Measurements from ENCODE around the gene BID. TPM values are rescaled to one million over a fixed set of nuclear protein-coding genes. Genes with fewer than 3 reads are reported as not detected.
"Not testable (repeated sequence)": the region's sequence is repeated elsewhere in the genome, so short reads cannot be mapped to it uniquely, and the experiment has no call there.

Gene BID
- total RNA-seq, 1 donor from 2014 or later = 10.4 TPM

GRCh38 chr22:17772249-17772957, 1.9 kb downstream of the BID start:
- H3K4me1 ChIP-seq (ENCODE audit: control insufficient read depth in 3 of 3, insufficient read depth in 3 of 3, low read length in 3 of 3) = peaks cover 14 to 38% (median 31%) of the 10 kb centered on the region in 3 donors
- peaks cover 0 to 8% (median 0%) of the 10 kb centered on the region in 3 donors for H3K27me3 ChIP-seq (ENCODE audit: control insufficient read depth in 3 of 3, insufficient read depth in 3 of 3, low read length in 3 of 3)
- H3K36me3 ChIP-seq (ENCODE audit: control insufficient read depth in 3 of 3, insufficient read depth in 3 of 3, low read length in 3 of 3) = no peaks in the 10 kb centered on the region
- H3K9me3 ChIP-seq (ENCODE audit: control insufficient read depth in 3 of 3, low read length in 3 of 3) = no peaks in the 10 kb centered on the region
- no peak overlapping the region for H3K27ac ChIP-seq (ENCODE audit: low read depth, low read length)
- peak overlapping the region in 1 of 3 donors; percentile 16 for H3K9ac ChIP-seq (ENCODE audit: low read depth in 1 of 3, low read length in 3 of 3)
- H3K4me3 ChIP-seq (ENCODE audit: low read length in 3 of 3) = peak overlapping the region in 1 of 3 donors; percentile 63

GRCh38 chr22:17770180-17771077, 3.8 kb downstream of the BID start:
- no peak overlapping the region for H3K27ac ChIP-seq (ENCODE audit: low read depth, low read length)
- peaks cover 0 to 8% (median 0%) of the 10 kb centered on the region in 3 donors for H3K27me3 ChIP-seq (ENCODE audit: control insufficient read depth in 3 of 3, insufficient read depth in 3 of 3, low read length in 3 of 3)
- H3K4me3 ChIP-seq (ENCODE audit: low read length in 3 of 3) = no peak overlapping the region
- H3K9me3 ChIP-seq (ENCODE audit: control insufficient read depth in 3 of 3, low read length in 3 of 3) = no peaks in the 10 kb centered on the region
- no peak overlapping the region for H3K9ac ChIP-seq (ENCODE audit: low read depth in 1 of 3, low read length in 3 of 3)
- no peaks in the 10 kb centered on the region for H3K36me3 ChIP-seq (ENCODE audit: control insufficient read depth in 3 of 3, insufficient read depth in 3 of 3, low read length in 3 of 3)
- peaks cover 14 to 38% (median 31%) of the 10 kb centered on the region in 3 donors for H3K4me1 ChIP-seq (ENCODE audit: control insufficient read depth in 3 of 3, insufficient read depth in 3 of 3, low read length in 3 of 3)

- H3K36me3 ChIP-seq (ENCODE audit: control insufficient read depth in 3 of 3, insufficient read depth in 3 of 3, low read length in 3 of 3) = no peaks in the 10 kb centered on the region
- peaks cover 0 to 8% (median 0%) of the 10 kb centered on the region in 3 donors for H3K27me3 ChIP-seq (ENCODE audit: control insufficient read depth in 3 of 3, insufficient read depth in 3 of 3, low read length in 3 of 3)
- H3K4me1 ChIP-seq (ENCODE audit: control insufficient read depth in 3 of 3, insufficient read depth in 3 of 3, low read length in 3 of 3) = peaks cover 14 to 38% (median 31%) of the 10 kb centered on the region in 3 donors
- H3K27ac ChIP-seq (ENCODE audit: low read depth, low read length) = no peak overlapping the region
- H3K9me3 ChIP-seq (ENCODE audit: control insufficient read depth in 3 of 3, low read length in 3 of 3) = no peaks in the 10 kb centered on the region
- no peak overlapping the region for H3K4me3 ChIP-seq (ENCODE audit: low read length in 3 of 3)
- peak overlapping the region in 1 of 3 donors; percentile 40 for H3K9ac ChIP-seq (ENCODE audit: low read depth in 1 of 3, low read length in 3 of 3)
These were observed 4.6 kb downstream of the BID start for GRCh38 chr22:17769716-17770082.

- H3K27ac ChIP-seq (ENCODE audit: low read depth, low read length) = no peak overlapping the region
- no peaks in the 10 kb centered on the region for H3K9me3 ChIP-seq (ENCODE audit: control insufficient read depth in 3 of 3, low read length in 3 of 3)
These were observed 5.1 kb downstream of the BID start for GRCh38 chr22:17769013-17769715.

GRCh38 chr22:17767233-17768065, 6.8 kb downstream of the BID start:
- H3K36me3 ChIP-seq (ENCODE audit: control insufficient read depth in 3 of 3, insufficient read depth in 3 of 3, low read length in 3 of 3) = no peaks in the 10 kb centered on the region
- H3K4me1 ChIP-seq (ENCODE audit: control insufficient read depth in 3 of 3, insufficient read depth in 3 of 3, low read length in 3 of 3) = peaks cover 7 to 26% (median 19%) of the 10 kb centered on the region in 3 donors

More at GRCh38 chr22:17769013-17769715, 5.1 kb downstream of the BID start:
- H3K36me3 ChIP-seq (ENCODE audit: control insufficient read depth in 3 of 3, insufficient read depth in 3 of 3, low read length in 3 of 3) = no peaks in the 10 kb centered on the region
- H3K4me3 ChIP-seq (ENCODE audit: low read length in 3 of 3) = no peak overlapping the region
- peak overlapping the region in 2 of 3 donors; percentile 16 to 40 for H3K9ac ChIP-seq (ENCODE audit: low read depth in 1 of 3, low read length in 3 of 3)
- peaks cover 14 to 38% (median 31%) of the 10 kb centered on the region in 3 donors for H3K4me1 ChIP-seq (ENCODE audit: control insufficient read depth in 3 of 3, insufficient read depth in 3 of 3, low read length in 3 of 3)
- H3K27me3 ChIP-seq (ENCODE audit: control insufficient read depth in 3 of 3, insufficient read depth in 3 of 3, low read length in 3 of 3) = peaks cover 0 to 8% (median 0%) of the 10 kb centered on the region in 3 donors

GRCh38 chr22:17764852-17765251, 9.4 kb downstream of the BID start:
- H3K9me3 ChIP-seq (ENCODE audit: control insufficient read depth in 3 of 3, low read length in 3 of 3); H3K4me1 ChIP-seq (ENCODE audit: control insufficient read depth in 3 of 3, insufficient read depth in 3 of 3, low read length in 3 of 3); H3K4me3 ChIP-seq (ENCODE audit: low read length in 3 of 3); H3K27me3 ChIP-seq (ENCODE audit: control insufficient read depth in 3 of 3, insufficient read depth in 3 of 3, low read length in 3 of 3); H3K9ac ChIP-seq (ENCODE audit: low read depth in 1 of 3, low read length in 3 of 3); H3K36me3 ChIP-seq (ENCODE audit: control insufficient read depth in 3 of 3, insufficient read depth in 3 of 3, low read length in 3 of 3); H3K27ac ChIP-seq (ENCODE audit: low read depth, low read length): not testable (repeated sequence)

More at GRCh38 chr22:17767233-17768065, 6.8 kb downstream of the BID start:
- Histone ChIP-seq H3K27me3 (ENCODE audit: control insufficient read depth in 3 of 3, insufficient read depth in 3 of 3, low read length in 3 of 3) (peaks cover 0 to 3% (median 0%) of the 10 kb centered on the region in 3 donors), H3K9me3 (ENCODE audit: control insufficient read depth in 3 of 3, low read length in 3 of 3) (no peaks in the 10 kb centered on the region), H3K4me3 (ENCODE audit: low read length in 3 of 3) (no peak overlapping the region), H3K27ac (ENCODE audit: low read depth, low read length) (no peak overlapping the region), H3K9ac (ENCODE audit: low read depth in 1 of 3, low read length in 3 of 3) (no peak overlapping the region)

- H3K36me3 ChIP-seq (ENCODE audit: control insufficient read depth in 3 of 3, insufficient read depth in 3 of 3, low read length in 3 of 3) = no peaks in the 10 kb centered on the region
- H3K4me1 ChIP-seq (ENCODE audit: control insufficient read depth in 3 of 3, insufficient read depth in 3 of 3, low read length in 3 of 3) = no peaks in the 10 kb centered on the region
- no peak overlapping the region for H3K4me3 ChIP-seq (ENCODE audit: low read length in 3 of 3)
- H3K9ac ChIP-seq (ENCODE audit: low read depth in 1 of 3, low read length in 3 of 3) = no peak overlapping the region
- H3K27me3 ChIP-seq (ENCODE audit: control insufficient read depth in 3 of 3, insufficient read depth in 3 of 3, low read length in 3 of 3) = no peaks in the 10 kb centered on the region
- no peak overlapping the region for H3K27ac ChIP-seq (ENCODE audit: low read depth, low read length)
- no peaks in the 10 kb centered on the region for H3K9me3 ChIP-seq (ENCODE audit: control insufficient read depth in 3 of 3, low read length in 3 of 3)
These were observed 10.2 kb downstream of the BID start for GRCh38 chr22:17764036-17764435.

GRCh38 chr22:17763442-17763841, 10.8 kb downstream of the BID start:
- H3K36me3 ChIP-seq (ENCODE audit: control insufficient read depth in 3 of 3, insufficient read depth in 3 of 3, low read length in 3 of 3); H3K9ac ChIP-seq (ENCODE audit: low read depth in 1 of 3, low read length in 3 of 3); H3K4me3 ChIP-seq (ENCODE audit: low read length in 3 of 3); H3K4me1 ChIP-seq (ENCODE audit: control insufficient read depth in 3 of 3, insufficient read depth in 3 of 3, low read length in 3 of 3); H3K9me3 ChIP-seq (ENCODE audit: control insufficient read depth in 3 of 3, low read length in 3 of 3); H3K27me3 ChIP-seq (ENCODE audit: control insufficient read depth in 3 of 3, insufficient read depth in 3 of 3, low read length in 3 of 3); H3K27ac ChIP-seq (ENCODE audit: low read depth, low read length): not testable (repeated sequence)

GRCh38 chr22:17761138-17761488, 13.2 kb downstream of the BID start:
- Histone ChIP-seq H3K4me3 (ENCODE audit: low read length in 3 of 3) (no peak overlapping the region), H3K27me3 (ENCODE audit: control insufficient read depth in 3 of 3, insufficient read depth in 3 of 3, low read length in 3 of 3) (no peaks in the 10 kb centered on the region), H3K9ac (ENCODE audit: low read depth in 1 of 3, low read length in 3 of 3) (no peak overlapping the region), H3K4me1 (ENCODE audit: control insufficient read depth in 3 of 3, insufficient read depth in 3 of 3, low read length in 3 of 3) (no peaks in the 10 kb centered on the region), H3K36me3 (ENCODE audit: control insufficient read depth in 3 of 3, insufficient read depth in 3 of 3, low read length in 3 of 3) (no peaks in the 10 kb centered on the region), H3K27ac (ENCODE audit: low read depth, low read length) (no peak overlapping the region), H3K9me3 (ENCODE audit: control insufficient read depth in 3 of 3, low read length in 3 of 3) (no peaks in the 10 kb centered on the region)

Measured in skeletal muscle tissue (tissue), 4 donors.